Tibial nerve (tissue), 4 donors: ENCODE results near the gene MSX1. TPM values are rescaled to one million over a fixed set of nuclear protein-coding genes. Genes with fewer than 3 reads are reported as not detected.
A peak's percentile ranks its signal among the peaks of the same experiment; 100 is the strongest.

Source experiments
- DNase-seq, 2 donors: peaks; one replicate each; pipeline ENCODE4 v3.0.0-alpha.2; 2019; ENCODE audit warnings: low spot score in 2 of 2
- H3K27ac ChIP-seq, 4 donors: fragments of 200-600 bp; sonication (generic) in 3 of 4; one replicate each; pipeline ENCODE4 v1.5.1; 2017 to 2019; ENCODE audit warnings: mild to moderate bottlenecking in 1 of 4
- H3K27me3 ChIP-seq, 2 donors: fragments of 200-600 bp; sonication (generic) in 1 of 2; one replicate each; pipeline versions ENCODE4 v1.5.1 to v1.6.0; 2017 to 2019
- H3K36me3 ChIP-seq, 3 donors: fragments of 200-600 bp; sonication (generic); one replicate each; pipeline ENCODE4 v1.5.1; 2018 to 2019
- H3K4me1 ChIP-seq, 4 donors: fragments of 200-600 bp; sonication (generic) in 3 of 4; one replicate each; pipeline ENCODE4 v1.5.1; 2017 to 2019
- H3K4me3 ChIP-seq, 4 donors: fragments of 200-600 bp; sonication (generic) in 3 of 4; one replicate each; pipeline ENCODE4 v1.5.1; 2017 to 2019; ENCODE audit warnings: mild to moderate bottlenecking in 1 of 4, moderate library complexity in 1 of 4
- H3K9me3 ChIP-seq, 4 donors: fragments of 200-600 bp; sonication (generic) in 3 of 4; one replicate each; pipeline ENCODE4 v1.5.1; 2017 to 2019
- EP300 ChIP-seq, 2 donors: sonication (generic); formaldehyde crosslinking; IDR thresholded peaks; one replicate each; pipeline ENCODE4 v1.6.1; 2017; ENCODE audit warnings: antibody characterized with exemption in 2 of 2, mild to moderate bottlenecking in 1 of 2
- POLR2A ChIP-seq, 2 donors: fragments of 450-650 bp; IDR thresholded peaks; one replicate each; pipeline ENCODE4 v1.6.1; 2017; ENCODE audit warnings: antibody characterized with exemption in 2 of 2, mild to moderate bottlenecking in 2 of 2, moderate library complexity in 2 of 2
- WGBS, 2 donors: methylation state at CpG; one replicate each; pipeline ENCODE4 v1.1.5; 2018; 5-methylcytosine and 5-hydroxymethylcytosine counted together
- total RNA-seq, 4 donors: library from RNA; depleted of rRNA; stranded (reverse); fragments of >200 nt; gene quantifications; one replicate each; pipeline ENCODE4 v1.1.0, GENCODE V29; 2016
- TF ChIP-seq, protein P1 (sequence below), 5 experiments: fragments of 200-600 bp in 3 of 5; fragments of 450-650 bp in 2 of 5; sonication (generic) in 3 of 5; IDR thresholded peaks; one replicate each; pipeline ENCODE4 v1.5.1; 2016 to 2019; ENCODE audit warnings: antibody characterized with exemption in 5 of 5, mild to moderate bottlenecking in 3 of 5, moderate library complexity in 2 of 5

The MSX1 gene
- total RNA-seq, 4 donors from 2014 or later = 9.4 to 42.3 (median 21.7) TPM

DNA sequence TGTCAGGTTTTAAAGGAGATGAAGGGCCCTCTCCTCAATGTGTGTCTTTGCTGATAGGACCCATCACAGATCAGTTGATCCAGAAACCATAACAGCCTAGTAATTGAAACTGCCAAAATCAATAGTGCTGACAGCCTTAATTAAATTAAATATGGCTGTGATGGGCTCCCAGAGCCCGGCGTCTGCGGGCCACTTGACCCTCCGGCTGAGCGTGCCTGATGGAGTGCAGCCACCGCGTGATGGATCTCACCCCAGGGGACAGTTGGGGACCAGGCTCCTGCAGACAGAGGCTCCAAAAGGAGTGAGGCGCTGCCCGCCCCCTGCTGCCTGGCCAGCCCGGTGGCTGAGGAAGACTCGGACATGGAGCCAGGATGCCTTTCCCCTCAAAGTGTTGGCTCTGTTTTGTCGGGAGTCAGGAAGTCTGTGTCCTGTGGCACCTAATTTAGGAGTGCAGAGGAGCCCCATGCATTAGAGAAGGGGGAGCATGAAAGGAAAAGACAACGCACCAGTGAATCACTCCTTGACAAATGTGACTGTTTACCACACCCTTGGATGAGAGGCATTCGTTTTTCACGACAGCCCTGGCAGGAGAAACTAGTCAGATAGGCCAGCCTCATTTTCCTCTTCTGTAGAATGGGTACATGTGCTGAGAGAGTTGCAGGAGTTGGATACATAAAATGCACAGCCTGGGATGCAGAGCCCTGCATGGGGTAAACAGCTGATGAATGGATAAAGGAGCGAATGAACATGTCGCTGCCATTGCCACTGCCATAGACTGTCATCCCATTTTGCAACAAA, 40.9 kb upstream of the MSX1 start:
- Histone ChIP-seq H3K4me3 (no peak overlapping the region), H3K9me3 (peaks cover 0 to 28% (median 0%) of the 10 kb centered on the region in 4 donors), H3K4me1 (peaks cover 0 to 4% (median 0%) of the 10 kb centered on the region in 4 donors), H3K27me3 (no peaks in the 10 kb centered on the region), H3K27ac (no peak overlapping the region), H3K36me3 (peaks cover 0 to 7% (median 0%) of the 10 kb centered on the region in 3 donors)
- DNase-seq = no peak
- TF ChIP-seq, protein P1, sequence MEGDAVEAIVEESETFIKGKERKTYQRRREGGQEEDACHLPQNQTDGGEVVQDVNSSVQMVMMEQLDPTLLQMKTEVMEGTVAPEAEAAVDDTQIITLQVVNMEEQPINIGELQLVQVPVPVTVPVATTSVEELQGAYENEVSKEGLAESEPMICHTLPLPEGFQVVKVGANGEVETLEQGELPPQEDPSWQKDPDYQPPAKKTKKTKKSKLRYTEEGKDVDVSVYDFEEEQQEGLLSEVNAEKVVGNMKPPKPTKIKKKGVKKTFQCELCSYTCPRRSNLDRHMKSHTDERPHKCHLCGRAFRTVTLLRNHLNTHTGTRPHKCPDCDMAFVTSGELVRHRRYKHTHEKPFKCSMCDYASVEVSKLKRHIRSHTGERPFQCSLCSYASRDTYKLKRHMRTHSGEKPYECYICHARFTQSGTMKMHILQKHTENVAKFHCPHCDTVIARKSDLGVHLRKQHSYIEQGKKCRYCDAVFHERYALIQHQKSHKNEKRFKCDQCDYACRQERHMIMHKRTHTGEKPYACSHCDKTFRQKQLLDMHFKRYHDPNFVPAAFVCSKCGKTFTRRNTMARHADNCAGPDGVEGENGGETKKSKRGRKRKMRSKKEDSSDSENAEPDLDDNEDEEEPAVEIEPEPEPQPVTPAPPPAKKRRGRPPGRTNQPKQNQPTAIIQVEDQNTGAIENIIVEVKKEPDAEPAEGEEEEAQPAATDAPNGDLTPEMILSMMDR (IDR thresholded peaks at IDR 0.05) = no peak
- no peak for TF ChIP-seq EP300 (IDR thresholded peaks at IDR 0.05)
- TF ChIP-seq POLR2A (IDR thresholded peaks at IDR 0.05) = no peak
- WGBS, 2 donors = 53 to 62% methylated on average over 15 to 17 of the region's 17 CpGs

DNA sequence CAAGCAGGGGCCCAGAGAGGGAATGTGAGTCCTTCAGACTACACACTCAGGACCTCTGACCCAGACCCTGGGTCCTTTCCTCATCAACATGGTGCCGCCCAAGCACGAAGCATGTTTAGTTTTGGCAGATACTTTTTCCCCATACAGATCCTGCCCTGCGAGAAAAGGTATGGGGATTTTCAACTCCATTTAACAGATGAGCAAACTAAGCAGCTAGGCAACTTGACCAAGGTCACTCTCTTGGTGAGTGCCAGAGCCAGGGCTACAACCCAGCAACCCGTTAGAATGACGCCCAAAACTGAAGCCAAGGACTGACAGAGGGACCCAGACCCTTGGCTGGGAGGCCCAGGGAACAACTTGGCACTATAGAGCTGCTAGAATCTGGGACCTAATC, 40.3 kb upstream of the MSX1 start:
- H3K27me3 ChIP-seq = no peaks in the 10 kb centered on the region
- H3K4me3 ChIP-seq = no peak overlapping the region
- H3K27ac ChIP-seq = no peak overlapping the region
- H3K4me1 ChIP-seq = peaks cover 0 to 4% (median 0%) of the 10 kb centered on the region in 4 donors
- H3K9me3 ChIP-seq = peaks cover 0 to 28% (median 0%) of the 10 kb centered on the region in 4 donors
- 70 to 75% methylated on average over 5 of the region's 5 CpGs for WGBS, 2 donors
- DNase-seq = no peak
- H3K36me3 ChIP-seq = peaks cover 0 to 7% (median 0%) of the 10 kb centered on the region in 3 donors
- TF ChIP-seq POLR2A (IDR thresholded peaks at IDR 0.05) = no peak
- no peak for TF ChIP-seq EP300 (IDR thresholded peaks at IDR 0.05)
- TF ChIP-seq, protein P1 (IDR thresholded peaks at IDR 0.05) = no peak

DNA sequence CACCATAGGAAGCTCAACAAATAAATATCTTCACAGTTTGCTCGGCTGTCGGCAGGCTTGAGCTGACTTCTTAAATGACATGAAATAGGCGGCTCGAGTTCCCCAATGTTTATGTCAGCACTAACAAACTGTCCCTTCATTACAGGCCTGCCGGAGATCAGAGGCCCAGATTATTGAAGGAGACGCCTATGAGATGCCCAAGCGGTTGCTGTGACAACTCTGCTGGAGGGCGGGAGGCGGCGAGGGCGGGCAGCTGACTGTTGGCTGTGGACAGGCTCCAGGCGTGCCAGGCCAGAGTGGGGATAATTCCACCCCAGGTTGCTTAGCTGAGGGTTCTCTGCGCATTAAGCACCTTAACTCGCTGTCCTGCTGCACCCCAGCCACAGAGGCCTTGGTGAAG, 39.2 kb upstream of the MSX1 start:
- no peak for DNase-seq
- H3K9me3 ChIP-seq = peaks cover 0 to 27% (median 0%) of the 10 kb centered on the region in 4 donors
- WGBS, 2 donors = 27 to 47% methylated on average over 14 of the region's 14 CpGs
- TF ChIP-seq EP300 (IDR thresholded peaks at IDR 0.05) (no peak), POLR2A (IDR thresholded peaks at IDR 0.05) (no peak)
- TF ChIP-seq, protein P1 (IDR thresholded peaks at IDR 0.05) = no peak
- no peak overlapping the region for H3K4me3 ChIP-seq
- H3K4me1 ChIP-seq = peaks cover 0 to 4% (median 0%) of the 10 kb centered on the region in 4 donors
- H3K27me3 ChIP-seq = no peaks in the 10 kb centered on the region
- peak overlapping the region in 1 of 4 donors; percentile 36 for H3K27ac ChIP-seq
- H3K36me3 ChIP-seq = peaks cover 0 to 7% (median 0%) of the 10 kb centered on the region in 3 donors

DNA sequence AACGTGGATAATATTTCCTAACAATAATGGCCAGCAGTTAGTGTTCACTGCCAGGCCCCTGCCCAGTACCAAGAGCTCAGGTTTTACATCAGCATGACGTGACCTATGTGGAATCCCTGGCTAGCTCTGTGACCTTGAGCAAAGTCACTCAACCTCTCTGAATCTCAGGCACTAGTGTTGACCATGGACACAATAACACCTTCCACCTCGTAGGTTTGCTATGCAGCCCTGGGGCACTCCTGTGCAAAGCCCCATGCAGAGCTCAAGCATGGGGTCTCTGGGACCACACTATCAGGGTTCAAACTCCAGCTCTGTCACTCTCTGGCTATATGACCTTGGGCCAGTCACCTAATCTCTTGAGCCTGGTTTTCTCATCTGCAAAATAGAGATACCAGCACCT, 38.7 kb upstream of the MSX1 start:
- 57 to 61% methylated on average over 3 of the region's 3 CpGs for WGBS, 2 donors
- no peak for DNase-seq

More for the DNA sequence above, 38.7 kb upstream of the MSX1 start:
- Histone ChIP-seq H3K27ac (no peak overlapping the region), H3K4me1 (peaks cover 0 to 4% (median 0%) of the 10 kb centered on the region in 4 donors), H3K4me3 (no peak overlapping the region), H3K9me3 (peaks cover 0 to 22% (median 0%) of the 10 kb centered on the region in 4 donors), H3K27me3 (no peaks in the 10 kb centered on the region), H3K36me3 (peaks cover 0 to 7% (median 0%) of the 10 kb centered on the region in 3 donors)
- TF ChIP-seq POLR2A (IDR thresholded peaks at IDR 0.05) = no peak
- no peak for TF ChIP-seq EP300 (IDR thresholded peaks at IDR 0.05)
- TF ChIP-seq, protein P1 (IDR thresholded peaks at IDR 0.05) = no peak
